D721Med (cell line): ENCODE data around the gene KRTAP19-1.

Experiments used
- DNase-seq: peaks from one replicate; pipeline ENCODE4 v3.0.0; 2011; ENCODE audit warnings: low spot score; ENCODE audit not compliant: insufficient read length
- FAIRE-seq: peaks from 2 replicates; lab custom pipeline; 2011; peaks lifted over from hg19 to GRCh38; lab: Jason Lieb, UNC
- TF ChIP-seq, protein P1 (sequence below): IDR thresholded peaks from 2 replicates; pipeline ENCODE4 v1.5.1; 2012; ENCODE audit warnings: mild to moderate bottlenecking, control low read depth; ENCODE audit not compliant: insufficient read depth; ENCODE audit errors: missing control alignments

KRTAP19-1 gene

DNA sequence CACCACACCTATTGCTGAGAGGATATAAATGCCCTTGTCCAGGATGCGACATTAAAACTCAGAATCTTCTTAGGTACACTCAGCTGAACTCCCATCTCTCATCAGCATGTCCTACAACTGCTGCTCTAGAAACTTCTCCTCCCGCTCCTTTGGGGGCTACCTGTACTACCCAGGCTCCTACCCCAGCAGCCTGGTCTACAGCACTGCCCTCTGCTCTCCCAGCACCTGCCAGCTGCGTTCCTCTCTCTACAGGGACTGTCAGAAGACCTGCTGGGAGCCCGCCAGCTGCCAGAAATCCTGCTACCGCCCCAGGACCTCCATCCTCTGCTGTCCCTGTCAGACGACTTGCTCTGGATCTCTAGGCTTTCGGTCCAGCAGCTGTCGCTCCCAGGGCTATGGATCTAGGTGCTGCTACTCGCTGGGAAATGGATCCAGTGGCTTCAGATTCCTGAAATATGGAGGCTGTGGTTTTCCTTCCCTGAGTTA lies 50.0 kb downstream of the KRTAP19-1 start, which contains the start of gene KRTAP13-4:
KRTAP13-4 (plus strand) TSS at position 51 of the 486 bp plus-strand sequence; CDS start at position 107, 56 bp downstream.
- TF ChIP-seq, protein P1, sequence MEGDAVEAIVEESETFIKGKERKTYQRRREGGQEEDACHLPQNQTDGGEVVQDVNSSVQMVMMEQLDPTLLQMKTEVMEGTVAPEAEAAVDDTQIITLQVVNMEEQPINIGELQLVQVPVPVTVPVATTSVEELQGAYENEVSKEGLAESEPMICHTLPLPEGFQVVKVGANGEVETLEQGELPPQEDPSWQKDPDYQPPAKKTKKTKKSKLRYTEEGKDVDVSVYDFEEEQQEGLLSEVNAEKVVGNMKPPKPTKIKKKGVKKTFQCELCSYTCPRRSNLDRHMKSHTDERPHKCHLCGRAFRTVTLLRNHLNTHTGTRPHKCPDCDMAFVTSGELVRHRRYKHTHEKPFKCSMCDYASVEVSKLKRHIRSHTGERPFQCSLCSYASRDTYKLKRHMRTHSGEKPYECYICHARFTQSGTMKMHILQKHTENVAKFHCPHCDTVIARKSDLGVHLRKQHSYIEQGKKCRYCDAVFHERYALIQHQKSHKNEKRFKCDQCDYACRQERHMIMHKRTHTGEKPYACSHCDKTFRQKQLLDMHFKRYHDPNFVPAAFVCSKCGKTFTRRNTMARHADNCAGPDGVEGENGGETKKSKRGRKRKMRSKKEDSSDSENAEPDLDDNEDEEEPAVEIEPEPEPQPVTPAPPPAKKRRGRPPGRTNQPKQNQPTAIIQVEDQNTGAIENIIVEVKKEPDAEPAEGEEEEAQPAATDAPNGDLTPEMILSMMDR = no peak
- FAIRE-seq = no peak
- DNase-seq = no peak
